ENCODE measurements around the gene PCBP4.

- TF ChIP-seq CTCF (conservative IDR thresholded peaks at IDR 0.05) (no peak), EZH2 (IDR thresholded peaks at IDR 0.05; ENCODE audit: low read depth) (no peak)
Measured at GRCh38 chr3:52010431-52010830, 43.2 kb upstream of the PCBP4 start.

Data from PC-9 (cell line).